Body of pancreas (tissue), 4 donors: ENCODE measurements around the gene DMRTC2.

Source experiments
- POLR2A ChIP-seq, 3 donors: fragments of 450-650 bp; IDR thresholded peaks; one replicate each; pipeline ENCODE4 v1.6.1; 2016; ENCODE audit warnings: antibody characterized with exemption in 3 of 3, mild to moderate bottlenecking in 2 of 3
- TF ChIP-seq, protein P1 (sequence below), 7 experiments: fragments of 450-650 bp in 4 of 7; fragments of 200-600 bp in 3 of 7; sonication (generic) in 3 of 7; IDR thresholded peaks; one replicate each; pipeline ENCODE4 v1.5.1; 2016 to 2019; ENCODE audit warnings: antibody characterized with exemption in 7 of 7

- TF ChIP-seq, protein P1, sequence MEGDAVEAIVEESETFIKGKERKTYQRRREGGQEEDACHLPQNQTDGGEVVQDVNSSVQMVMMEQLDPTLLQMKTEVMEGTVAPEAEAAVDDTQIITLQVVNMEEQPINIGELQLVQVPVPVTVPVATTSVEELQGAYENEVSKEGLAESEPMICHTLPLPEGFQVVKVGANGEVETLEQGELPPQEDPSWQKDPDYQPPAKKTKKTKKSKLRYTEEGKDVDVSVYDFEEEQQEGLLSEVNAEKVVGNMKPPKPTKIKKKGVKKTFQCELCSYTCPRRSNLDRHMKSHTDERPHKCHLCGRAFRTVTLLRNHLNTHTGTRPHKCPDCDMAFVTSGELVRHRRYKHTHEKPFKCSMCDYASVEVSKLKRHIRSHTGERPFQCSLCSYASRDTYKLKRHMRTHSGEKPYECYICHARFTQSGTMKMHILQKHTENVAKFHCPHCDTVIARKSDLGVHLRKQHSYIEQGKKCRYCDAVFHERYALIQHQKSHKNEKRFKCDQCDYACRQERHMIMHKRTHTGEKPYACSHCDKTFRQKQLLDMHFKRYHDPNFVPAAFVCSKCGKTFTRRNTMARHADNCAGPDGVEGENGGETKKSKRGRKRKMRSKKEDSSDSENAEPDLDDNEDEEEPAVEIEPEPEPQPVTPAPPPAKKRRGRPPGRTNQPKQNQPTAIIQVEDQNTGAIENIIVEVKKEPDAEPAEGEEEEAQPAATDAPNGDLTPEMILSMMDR (IDR thresholded peaks at IDR 0.05): no peak
- no peak for TF ChIP-seq POLR2A (IDR thresholded peaks at IDR 0.05)
These were observed 23.5 kb downstream of the DMRTC2 start for GRCh38 chr19:41868120-41868988.
